HEK293 (cell line): ENCODE results near the gene SGIP1.
A peak's percentile ranks its signal among the peaks of the same experiment; 100 is the strongest.

Experiments
- HOXA7 ChIP-seq: sonication (generic); formaldehyde crosslinking; IDR thresholded peaks from 2 replicates; pipeline ENCODE4 v1.8.1; 2022; ENCODE audit warnings: missing genetic modification reagents, borderline replicate concordance
- TCF7L2 ChIP-seq: IDR thresholded peaks from 2 replicates; pipeline ENCODE4 v1.6.1; 2011; ENCODE audit warnings: low read depth, mild to moderate bottlenecking, inconsistent platforms, low read length, moderate library complexity, borderline replicate concordance
- ZNF791 ChIP-seq: fragments of 450-650 bp; formaldehyde crosslinking; IDR thresholded peaks from 2 replicates; pipeline ENCODE4 v1.5.1; 2016; ENCODE audit warnings: missing biosample characterization, missing genetic modification characterization
- TF ChIP-seq, protein P1 (sequence below): fragments of 450-650 bp; formaldehyde crosslinking; IDR thresholded peaks from 2 replicates; pipeline ENCODE4 v1.5.1; 2016; ENCODE audit warnings: missing biosample characterization, missing genetic modification characterization
- TF ChIP-seq, protein P2 (sequence below): fragments of 450-650 bp; formaldehyde crosslinking; IDR thresholded peaks from 2 replicates; pipeline ENCODE4 v1.5.1; 2017; ENCODE audit warnings: missing biosample characterization, missing genetic modification characterization
- TF ChIP-seq, protein P3 (sequence below): fragments of 450-650 bp; formaldehyde crosslinking; IDR thresholded peaks from 2 replicates; pipeline ENCODE4 v1.5.1; 2016; ENCODE audit warnings: missing biosample characterization, missing genetic modification characterization

DNA sequence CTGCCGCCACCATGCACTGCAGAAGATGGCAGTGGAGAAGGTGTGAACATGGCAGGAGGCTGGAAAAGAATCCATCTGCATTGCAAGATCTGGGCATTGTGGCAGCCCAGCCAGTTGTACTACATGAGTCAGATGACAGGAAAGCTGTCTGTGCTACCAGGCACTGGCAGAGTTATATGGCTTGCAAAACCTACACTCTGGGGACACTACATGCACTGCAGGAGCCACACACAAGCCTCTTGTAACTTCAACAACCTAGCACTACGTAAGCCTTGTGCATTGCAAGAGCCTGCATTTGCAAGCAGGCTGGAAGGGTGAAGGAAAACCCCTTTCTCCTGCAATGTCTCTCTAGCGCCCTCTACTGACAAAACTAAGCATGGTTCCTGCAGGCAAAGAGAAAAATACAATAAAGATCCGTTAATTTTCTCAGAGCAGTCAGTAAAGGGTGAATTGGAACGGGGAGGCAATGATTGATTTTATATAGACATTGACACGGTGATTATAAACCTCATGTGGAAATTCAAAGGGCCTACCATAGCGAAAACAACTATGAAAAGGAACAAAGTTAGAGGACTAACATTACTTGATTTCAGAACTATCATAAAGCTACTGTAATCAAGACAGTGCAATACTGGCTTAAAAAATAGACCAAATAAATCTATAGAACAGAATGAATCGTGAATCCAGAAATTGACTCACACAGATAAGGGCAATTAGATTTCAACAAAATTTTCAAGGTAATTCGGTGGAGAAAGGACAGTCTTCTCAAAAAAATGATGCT lies 192.1 kb downstream of the SGIP1 start:
- TF ChIP-seq, protein P1, sequence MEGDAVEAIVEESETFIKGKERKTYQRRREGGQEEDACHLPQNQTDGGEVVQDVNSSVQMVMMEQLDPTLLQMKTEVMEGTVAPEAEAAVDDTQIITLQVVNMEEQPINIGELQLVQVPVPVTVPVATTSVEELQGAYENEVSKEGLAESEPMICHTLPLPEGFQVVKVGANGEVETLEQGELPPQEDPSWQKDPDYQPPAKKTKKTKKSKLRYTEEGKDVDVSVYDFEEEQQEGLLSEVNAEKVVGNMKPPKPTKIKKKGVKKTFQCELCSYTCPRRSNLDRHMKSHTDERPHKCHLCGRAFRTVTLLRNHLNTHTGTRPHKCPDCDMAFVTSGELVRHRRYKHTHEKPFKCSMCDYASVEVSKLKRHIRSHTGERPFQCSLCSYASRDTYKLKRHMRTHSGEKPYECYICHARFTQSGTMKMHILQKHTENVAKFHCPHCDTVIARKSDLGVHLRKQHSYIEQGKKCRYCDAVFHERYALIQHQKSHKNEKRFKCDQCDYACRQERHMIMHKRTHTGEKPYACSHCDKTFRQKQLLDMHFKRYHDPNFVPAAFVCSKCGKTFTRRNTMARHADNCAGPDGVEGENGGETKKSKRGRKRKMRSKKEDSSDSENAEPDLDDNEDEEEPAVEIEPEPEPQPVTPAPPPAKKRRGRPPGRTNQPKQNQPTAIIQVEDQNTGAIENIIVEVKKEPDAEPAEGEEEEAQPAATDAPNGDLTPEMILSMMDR (tag by site-specific recombination): peak; percentile 74
- TF ChIP-seq, protein P2, sequence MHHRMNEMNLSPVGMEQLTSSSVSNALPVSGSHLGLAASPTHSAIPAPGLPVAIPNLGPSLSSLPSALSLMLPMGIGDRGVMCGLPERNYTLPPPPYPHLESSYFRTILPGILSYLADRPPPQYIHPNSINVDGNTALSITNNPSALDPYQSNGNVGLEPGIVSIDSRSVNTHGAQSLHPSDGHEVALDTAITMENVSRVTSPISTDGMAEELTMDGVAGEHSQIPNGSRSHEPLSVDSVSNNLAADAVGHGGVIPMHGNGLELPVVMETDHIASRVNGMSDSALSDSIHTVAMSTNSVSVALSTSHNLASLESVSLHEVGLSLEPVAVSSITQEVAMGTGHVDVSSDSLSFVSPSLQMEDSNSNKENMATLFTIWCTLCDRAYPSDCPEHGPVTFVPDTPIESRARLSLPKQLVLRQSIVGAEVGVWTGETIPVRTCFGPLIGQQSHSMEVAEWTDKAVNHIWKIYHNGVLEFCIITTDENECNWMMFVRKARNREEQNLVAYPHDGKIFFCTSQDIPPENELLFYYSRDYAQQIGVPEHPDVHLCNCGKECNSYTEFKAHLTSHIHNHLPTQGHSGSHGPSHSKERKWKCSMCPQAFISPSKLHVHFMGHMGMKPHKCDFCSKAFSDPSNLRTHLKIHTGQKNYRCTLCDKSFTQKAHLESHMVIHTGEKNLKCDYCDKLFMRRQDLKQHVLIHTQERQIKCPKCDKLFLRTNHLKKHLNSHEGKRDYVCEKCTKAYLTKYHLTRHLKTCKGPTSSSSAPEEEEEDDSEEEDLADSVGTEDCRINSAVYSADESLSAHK: no peak
- TF ChIP-seq, protein P3, sequence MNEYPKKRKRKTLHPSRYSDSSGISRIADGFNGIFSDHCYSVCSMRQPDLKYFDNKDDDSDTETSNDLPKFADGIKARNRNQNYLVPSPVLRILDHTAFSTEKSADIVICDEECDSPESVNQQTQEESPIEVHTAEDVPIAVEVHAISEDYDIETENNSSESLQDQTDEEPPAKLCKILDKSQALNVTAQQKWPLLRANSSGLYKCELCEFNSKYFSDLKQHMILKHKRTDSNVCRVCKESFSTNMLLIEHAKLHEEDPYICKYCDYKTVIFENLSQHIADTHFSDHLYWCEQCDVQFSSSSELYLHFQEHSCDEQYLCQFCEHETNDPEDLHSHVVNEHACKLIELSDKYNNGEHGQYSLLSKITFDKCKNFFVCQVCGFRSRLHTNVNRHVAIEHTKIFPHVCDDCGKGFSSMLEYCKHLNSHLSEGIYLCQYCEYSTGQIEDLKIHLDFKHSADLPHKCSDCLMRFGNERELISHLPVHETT (tag by site-specific recombination): no peak
- TF ChIP-seq ZNF791 (tag by site-specific recombination) (no peak), HOXA7 (CRISPR knock-in tag) (no peak), TCF7L2 (no peak)
